Breast epithelium (tissue), 4 donors: Measurements from ENCODE around the gene HES5. TPM values are rescaled to one million over a fixed set of nuclear protein-coding genes. Genes with fewer than 3 reads are reported as not detected.
"Not testable (repeated sequence)": the region's sequence is repeated elsewhere in the genome, so short reads cannot be mapped to it uniquely, and the experiment has no call there.

Experiments used
- DNase-seq, 2 donors: peaks; one replicate each; pipeline ENCODE4 v3.0.0-alpha.2; 2019; ENCODE audit warnings: low spot score in 2 of 2
- H3K27ac ChIP-seq, 2 donors: fragments of 200-600 bp; sonication (generic) in 1 of 2; one replicate each; pipeline ENCODE4 v1.5.1; 2016 to 2019; ENCODE audit warnings: mild to moderate bottlenecking in 1 of 2
- H3K27me3 ChIP-seq, 2 donors: fragments of 200-600 bp; sonication (generic) in 1 of 2; one replicate each; pipeline versions ENCODE4 v1.5.1 to v1.6.0; 2017 to 2019; ENCODE audit warnings: control low read depth in 1 of 2, mild to moderate bottlenecking in 1 of 2
- H3K36me3 ChIP-seq: fragments of 200-600 bp; one replicate; pipeline ENCODE4 v1.5.1; 2019
- H3K4me1 ChIP-seq, 2 donors: fragments of 200-600 bp; sonication (generic); one replicate each; pipeline ENCODE4 v1.5.1; 2016 to 2019; ENCODE audit warnings: control low read depth in 1 of 2
- H3K4me3 ChIP-seq, 3 donors: fragments of 200-600 bp; sonication (generic); 1 replicate in 2 of 3; 2 replicates in 1 of 3; pipeline ENCODE4 v1.5.1; 2016 to 2019; ENCODE audit warnings: mild to moderate bottlenecking in 3 of 3, moderate library complexity in 2 of 3
- H3K9me3 ChIP-seq, 2 donors: fragments of 200-600 bp; sonication (generic) in 1 of 2; one replicate each; pipeline ENCODE4 v1.5.1; 2016 to 2019; ENCODE audit warnings: control low read depth in 1 of 2
- CTCF ChIP-seq, 3 donors: fragments of 450-650 bp; IDR thresholded peaks; one replicate each; pipeline ENCODE4 v1.5.1; 2016 to 2017; ENCODE audit warnings: antibody characterized with exemption in 3 of 3, mild to moderate bottlenecking in 3 of 3, moderate library complexity in 3 of 3
- POLR2A ChIP-seq: fragments of 450-650 bp; IDR thresholded peaks from one replicate; pipeline ENCODE4 v1.6.1; 2016; ENCODE audit warnings: antibody characterized with exemption, mild to moderate bottlenecking, moderate library complexity
- POLR2AphosphoS5 ChIP-seq, 3 donors: sonication (generic); formaldehyde crosslinking; IDR thresholded peaks; one replicate each; pipeline ENCODE4 v1.6.1; 2017; ENCODE audit warnings: antibody characterized with exemption in 3 of 3
- intact Hi-C: fragments of 100-400 bp; cut with DNase I; formaldehyde crosslinking; loops from one replicate; pipeline ENCODE4 v1.15.1; 2023; ENCODE audit warnings: low total_unique reads
- total RNA-seq, 3 donors: library from RNA; depleted of rRNA; stranded (reverse); fragments of >200 nt; gene quantifications; one replicate each; pipeline ENCODE4 v1.1.0, GENCODE V29; 2016

The HES5 gene
- total RNA-seq: not detected

- Histone ChIP-seq H3K36me3 (no peaks in the 10 kb centered on the region), H3K27ac (peak within 1 kb of the TSS in 1 of 2 donors; percentile 40), H3K4me3 (peak within 1 kb of the TSS; percentile 16 to 67 (median 39)), H3K9me3 (no peaks in the 10 kb centered on the region), H3K27me3 (peaks cover 0 to 30% of the 10 kb centered on the region in 2 donors), H3K4me1 (peaks cover 46 to 52% of the 10 kb centered on the region in 2 donors)
- intact Hi-C loops: no loop called here
- no peak for TF ChIP-seq POLR2AphosphoS5 (IDR thresholded peaks at IDR 0.05)
- TF ChIP-seq POLR2A: no peak
- TF ChIP-seq CTCF (IDR thresholded peaks at IDR 0.05): no peak
- DNase-seq: no peak
Measured at GRCh38 chr1:2529784-2530512, at the start of gene HES5. TSS of gene HES5 (minus strand) at chr1:2530263. CDS start at chr1:2530164, 99 bp downstream.

DNA sequence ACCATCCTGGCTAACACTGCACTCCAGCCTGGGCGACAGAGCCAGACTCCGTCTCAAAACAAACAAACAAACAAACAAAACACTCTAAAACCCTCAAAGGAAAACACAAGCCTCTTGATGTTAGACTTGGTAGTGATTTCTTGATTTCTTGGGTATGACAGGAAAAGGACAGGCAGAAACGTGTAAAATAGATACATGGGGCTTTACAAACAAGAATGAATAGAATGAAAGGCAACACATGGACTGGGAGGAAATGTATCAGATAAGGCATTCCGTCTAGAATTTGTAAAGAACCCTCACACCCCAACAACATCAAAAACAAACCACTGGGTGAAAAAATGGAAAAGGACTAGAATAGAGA lies 48.7 kb upstream of the HES5 start:
- Histone ChIP-seq H3K9me3 (no peaks in the 10 kb centered on the region), H3K4me3 (no peak overlapping the region), H3K36me3 (no peaks in the 10 kb centered on the region), H3K27me3 (no peaks in the 10 kb centered on the region), H3K27ac (peak overlapping the region; percentile 84 to 90), H3K4me1 (peaks cover 0 to under 1% of the 10 kb centered on the region in 2 donors)
- TF ChIP-seq CTCF (IDR thresholded peaks at IDR 0.05) (peak in 1 of 3 donors; percentile 0), POLR2A (no peak)
- no peak for DNase-seq
- intact Hi-C loops: no loop called here

DNA sequence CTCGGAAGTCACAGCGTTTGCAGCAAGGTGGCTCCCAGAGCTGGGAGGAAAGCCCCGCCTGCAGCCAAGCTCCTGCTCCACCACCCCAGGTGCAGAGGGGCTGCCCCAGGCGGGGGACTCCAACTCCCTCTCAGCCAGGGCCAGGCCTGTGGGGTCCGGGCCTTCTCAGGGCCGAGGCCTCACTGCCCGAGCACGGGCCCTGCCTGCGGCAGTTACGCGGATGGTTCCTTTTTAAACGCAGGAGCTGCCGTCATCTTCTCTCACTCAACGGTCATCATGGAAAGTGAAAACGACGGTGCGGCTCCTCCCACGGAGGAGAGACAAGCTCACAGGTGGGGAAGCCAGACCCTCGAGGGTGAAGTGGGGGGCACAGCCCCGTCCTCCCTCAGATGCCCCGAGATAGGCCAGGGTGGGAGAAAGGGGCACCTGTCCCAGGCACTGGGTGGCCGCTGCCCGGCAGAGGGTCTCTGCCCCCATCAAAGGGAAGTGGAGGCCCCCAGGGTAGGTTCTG lies 47.6 kb upstream of the HES5 start:
- not testable (repeated sequence) for H3K27me3 ChIP-seq
- H3K27ac ChIP-seq: peak overlapping the region; percentile 84 to 90

GRCh38 chr1:2575801-2576663 lies 46.0 kb upstream of the HES5 start:
- H3K27me3 ChIP-seq: no peaks in the 10 kb centered on the region
- H3K4me1 ChIP-seq: no peaks in the 10 kb centered on the region
- peak overlapping the region; percentile 40 to 74 for H3K27ac ChIP-seq
- H3K36me3 ChIP-seq: no peaks in the 10 kb centered on the region
- no peak for DNase-seq
- peaks cover 0 to 5% of the 10 kb centered on the region in 2 donors for H3K9me3 ChIP-seq
- intact Hi-C loops: no loop called here
- TF ChIP-seq POLR2A: no peak
- TF ChIP-seq CTCF (IDR thresholded peaks at IDR 0.05): no peak
- no peak for TF ChIP-seq POLR2AphosphoS5 (IDR thresholded peaks at IDR 0.05)
- H3K4me3 ChIP-seq: no peak overlapping the region

More for the DNA sequence above, 47.6 kb upstream of the HES5 start:
- DNase-seq, H3K9me3 ChIP-seq, H3K36me3 ChIP-seq, H3K4me1 ChIP-seq, intact Hi-C loops: not testable (repeated sequence)
- peak overlapping the region in 2 of 3 donors; percentile 8 to 58 for H3K4me3 ChIP-seq

DNA sequence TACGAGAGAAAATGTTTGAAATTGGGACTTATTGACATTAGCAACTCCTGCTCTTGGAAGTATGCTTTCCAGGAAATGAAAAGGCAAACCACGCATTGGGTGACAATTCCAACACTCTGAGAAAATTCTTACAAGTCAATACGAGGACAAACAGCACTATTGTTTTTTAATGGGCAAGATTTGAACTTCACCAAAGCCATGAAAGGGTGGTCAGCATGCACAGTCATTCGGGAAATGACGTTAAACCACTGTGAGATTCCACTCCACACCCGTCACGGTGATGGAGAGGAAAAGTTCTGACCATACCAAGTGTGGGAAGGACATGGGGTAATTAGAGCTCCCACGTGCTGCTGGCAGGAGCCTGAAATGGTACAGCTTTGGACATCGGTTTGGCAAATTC lies 44.3 kb upstream of the HES5 start:
- TF ChIP-seq POLR2AphosphoS5 (IDR thresholded peaks at IDR 0.05) (no peak), POLR2A (no peak), CTCF (IDR thresholded peaks at IDR 0.05) (no peak)
- no peaks in the 10 kb centered on the region for H3K4me1 ChIP-seq
- no peaks in the 10 kb centered on the region for H3K27me3 ChIP-seq
- no peaks in the 10 kb centered on the region for H3K36me3 ChIP-seq
- H3K4me3 ChIP-seq: no peak overlapping the region
- intact Hi-C loops: no loop called here
- no peak for DNase-seq
- peaks cover 0 to 5% of the 10 kb centered on the region in 2 donors for H3K9me3 ChIP-seq
- H3K27ac ChIP-seq: no peak overlapping the region
